BE2C (cell line): ENCODE data around the gene ANKRD22.

Experiments used
- DNase-seq: peaks from one replicate; pipeline ENCODE4 v3.0.0-alpha.2; 2020
- H3K27me3 ChIP-seq: fragments of 250-450 bp; sonication (Bioruptor Pico); 2 replicates; pipeline ENCODE4 v1.5.1; 2020; ENCODE audit warnings: mild to moderate bottlenecking
- H3K36me3 ChIP-seq: fragments of 250-450 bp; sonication (Bioruptor Pico); 2 replicates; pipeline ENCODE4 v1.5.1; 2020; ENCODE audit warnings: mild to moderate bottlenecking
- H3K4me1 ChIP-seq: fragments of 250-450 bp; sonication (Bioruptor Pico); 2 replicates; pipeline ENCODE4 v1.5.1; 2020
- H3K4me3 ChIP-seq: 2 replicates; pipeline ENCODE4 v1.5.1; 2011; ENCODE audit warnings: low read depth, low read length
- H3K9me3 ChIP-seq: fragments of 250-450 bp; sonication (Bioruptor Pico); 2 replicates; pipeline ENCODE4 v1.5.1; 2020
- CTCF ChIP-seq: IDR thresholded peaks from 2 replicates; pipeline ENCODE4 v1.5.1; 2012; ENCODE audit warnings: mild to moderate bottlenecking, low read depth, low read length

Gene ANKRD22

DNA sequence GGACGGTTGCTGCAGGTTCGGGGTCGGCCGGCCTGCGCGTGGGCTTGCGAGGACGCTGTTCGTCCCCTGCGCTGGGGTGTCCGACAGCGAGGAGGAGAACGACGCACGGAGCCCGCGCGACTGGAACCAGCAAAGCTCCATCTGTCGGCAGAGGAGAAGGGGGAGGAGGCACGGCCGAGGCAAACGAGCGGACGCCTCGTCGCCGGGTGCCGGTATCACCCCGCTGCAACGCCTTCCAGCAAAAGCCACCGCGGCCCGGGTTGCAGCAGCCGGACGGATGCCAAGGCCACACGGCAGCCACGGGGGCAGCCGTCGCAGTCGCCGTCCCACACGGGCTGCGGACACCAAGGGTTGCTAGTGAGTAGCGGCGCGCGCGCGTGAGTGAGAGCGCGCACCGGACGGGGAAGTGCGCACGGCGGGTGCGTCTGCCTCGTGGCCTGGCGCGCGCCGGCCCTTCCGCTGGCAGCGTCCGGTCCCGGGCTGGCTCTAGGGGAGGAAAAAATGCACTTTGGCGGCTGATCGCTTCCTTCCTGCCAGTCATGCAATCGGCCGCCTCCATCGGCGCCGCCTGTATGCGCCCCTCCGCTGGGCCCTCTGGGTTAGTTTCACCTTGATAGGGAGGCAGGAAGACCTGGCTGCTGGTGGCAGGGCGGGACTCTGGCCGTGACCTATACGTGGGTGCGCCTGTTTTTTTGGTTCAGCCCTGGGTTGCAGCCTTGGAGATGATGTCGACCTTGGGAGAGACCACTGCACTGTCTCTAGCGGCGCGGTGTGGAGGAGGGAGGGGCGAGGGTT is 28.8 kb upstream of the ANKRD22 start:
- peaks cover 16% of the 10 kb centered on the region for H3K4me1 ChIP-seq
- peak; percentile 23; the same call in 1 of the 2 replicates for TF ChIP-seq CTCF
- H3K4me3 ChIP-seq: peak overlapping the region; percentile 87
- no peaks in the 10 kb centered on the region for H3K9me3 ChIP-seq
- no peaks in the 10 kb centered on the region for H3K36me3 ChIP-seq
- peak; percentile 81 for DNase-seq
- H3K27me3 ChIP-seq: no peaks in the 10 kb centered on the region

- peak within 1 kb of the TSS; percentile 87 for H3K4me3 ChIP-seq
- DNase-seq: no peak
- H3K4me1 ChIP-seq: peaks cover 16% of the 10 kb centered on the region
- no peak for TF ChIP-seq CTCF
- no peaks in the 10 kb centered on the region for H3K27me3 ChIP-seq
- H3K9me3 ChIP-seq: no peaks in the 10 kb centered on the region
- H3K36me3 ChIP-seq: no peaks in the 10 kb centered on the region
Measured at GRCh38 chr10:88879534-88880281, 28.1 kb upstream of the ANKRD22 start, which contains the start of gene STAMBPL1. Gene STAMBPL1, plus strand, starts transcription at chr10:88880245. Its CDS starts 21,464 bp downstream, at chr10:88901709.

DNA sequence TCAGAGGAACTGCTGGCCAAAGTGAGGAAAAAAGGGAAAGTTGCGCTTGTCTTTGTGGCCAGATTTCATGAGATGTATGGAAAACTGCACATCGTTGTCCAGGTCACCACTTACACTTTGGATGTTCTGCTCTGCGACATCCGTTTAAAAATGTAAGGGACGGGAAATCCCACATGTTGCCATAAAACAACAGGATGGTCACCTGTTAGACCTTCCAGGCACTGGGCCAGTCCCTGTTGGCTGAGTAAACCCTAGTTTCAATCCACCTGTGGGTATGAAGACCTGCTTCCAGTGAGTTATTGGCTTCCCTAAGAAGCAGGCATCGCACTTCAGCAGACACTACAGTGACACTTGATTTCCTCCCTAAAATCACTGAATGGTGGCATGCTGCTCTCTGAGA is 25.7 kb upstream of the ANKRD22 start:
- H3K4me3 ChIP-seq: no peak overlapping the region
- H3K27me3 ChIP-seq: no peaks in the 10 kb centered on the region
- H3K36me3 ChIP-seq: no peaks in the 10 kb centered on the region
- no peaks in the 10 kb centered on the region for H3K9me3 ChIP-seq
- TF ChIP-seq CTCF: no peak
- no peak for DNase-seq
- peaks cover 7% of the 10 kb centered on the region; the same call in 1 of the 2 replicates for H3K4me1 ChIP-seq

- no peaks in the 10 kb centered on the region for H3K36me3 ChIP-seq
- no peaks in the 10 kb centered on the region for H3K9me3 ChIP-seq
- H3K4me1 ChIP-seq: peaks cover 3% of the 10 kb centered on the region; the same call in 1 of the 2 replicates
- no peak for TF ChIP-seq CTCF
- no peak for DNase-seq
- H3K4me3 ChIP-seq: no peak overlapping the region
- H3K27me3 ChIP-seq: no peaks in the 10 kb centered on the region
Measured at GRCh38 chr10:88875081-88875480, 23.4 kb upstream of the ANKRD22 start.

DNA sequence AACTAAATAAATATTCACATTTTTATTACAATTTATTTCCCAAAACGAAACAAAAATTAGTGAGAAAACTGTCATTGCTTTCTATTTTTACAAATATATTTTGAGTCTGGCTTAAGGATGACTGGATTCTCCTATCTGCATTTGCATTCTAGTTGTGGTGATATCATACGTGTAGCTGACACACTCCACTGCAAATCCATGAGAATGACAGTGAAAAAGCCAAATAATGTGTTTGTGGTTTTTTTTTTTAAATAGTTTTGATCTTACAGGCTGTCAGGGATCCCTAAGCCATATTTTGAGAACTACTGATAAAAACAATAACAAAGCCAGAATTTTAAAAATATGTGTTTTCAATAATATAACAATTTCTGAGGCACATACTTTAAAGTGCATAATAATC is 22.6 kb upstream of the ANKRD22 start:
- Histone ChIP-seq H3K27me3 (no peaks in the 10 kb centered on the region), H3K36me3 (no peaks in the 10 kb centered on the region), H3K4me3 (no peak overlapping the region), H3K4me1 (no peaks in the 10 kb centered on the region), H3K9me3 (no peaks in the 10 kb centered on the region)
- no peak for TF ChIP-seq CTCF
- no peak for DNase-seq

- no peaks in the 10 kb centered on the region for H3K9me3 ChIP-seq
- no peaks in the 10 kb centered on the region for H3K4me1 ChIP-seq
- no peaks in the 10 kb centered on the region for H3K27me3 ChIP-seq
- TF ChIP-seq CTCF: no peak
- no peak for DNase-seq
- H3K4me3 ChIP-seq: no peak overlapping the region
- no peaks in the 10 kb centered on the region for H3K36me3 ChIP-seq
Measured at GRCh38 chr10:88873757-88874156, 22.1 kb upstream of the ANKRD22 start.
